ENCODE measurements around the gene ABAT. TPM values are rescaled to one million over a fixed set of nuclear protein-coding genes. Genes with fewer than 3 reads are reported as not detected.

ABAT gene
- total RNA-seq, 2 donors from 2014 or later, result 27.0 to 40.2 TPM

GRCh38 chr16:8727857-8728618 lies 53.6 kb downstream of the ABAT start:
- WGBS, 2 donors, result 66 to 68% methylated on average over 13 of the region's 13 CpGs
- no peaks in the 10 kb centered on the region for H3K9me3 ChIP-seq
- DNase-seq (no peak), ATAC-seq (no peak)
- H3K27ac ChIP-seq, result peak overlapping the region in 2 of 4 donors; percentile 1 to 84
- no peaks in the 10 kb centered on the region for H3K36me3 ChIP-seq (replicated peaks in 1 of 2; ENCODE audit: insufficient read depth in 1 of 2, low read depth in 2 of 2)
- intact Hi-C loops (cut with DNase I), result no loop called here
- no peak overlapping the region for H3K4me3 ChIP-seq
- TF ChIP-seq POLR2A (IDR thresholded peaks at IDR 0.05) (no peak), CTCF (IDR thresholded peaks at IDR 0.05) (no peak)
- peaks cover 36% of the 10 kb centered on the region for H3K4me1 ChIP-seq
- H3K27me3 ChIP-seq, result no peaks in the 10 kb centered on the region

- Histone ChIP-seq H3K27me3 (no peaks in the 10 kb centered on the region), H3K36me3 (replicated peaks in 1 of 2; ENCODE audit: insufficient read depth in 1 of 2, low read depth in 2 of 2) (no peaks in the 10 kb centered on the region), H3K4me1 (peaks cover 36% of the 10 kb centered on the region), H3K27ac (peak overlapping the region; percentile 69 to 84 (median 75)), H3K9me3 (no peaks in the 10 kb centered on the region), H3K4me3 (no peak overlapping the region)
- WGBS, 2 donors, result 45 to 49% methylated on average over 8 of the region's 8 CpGs
- intact Hi-C loops (cut with DNase I), result loop anchor here (10.0 kb wide), 1 partner anchor 45 kb away; no protein-coding TSS in a partner anchor
- ATAC-seq (peak; percentile 14), DNase-seq (no peak)
- TF ChIP-seq POLR2A (IDR thresholded peaks at IDR 0.05) (no peak), CTCF (IDR thresholded peaks at IDR 0.05) (no peak)
Measured at GRCh38 chr16:8729779-8730334, 55.4 kb downstream of the ABAT start.

GRCh38 chr16:8730335-8730915 lies 56.0 kb downstream of the ABAT start:
- no peak for TF ChIP-seq POLR2A (IDR thresholded peaks at IDR 0.05)
- TF ChIP-seq CTCF (IDR thresholded peaks at IDR 0.05), result no peak
- Histone ChIP-seq H3K4me1 (peaks cover 39% of the 10 kb centered on the region), H3K27me3 (no peaks in the 10 kb centered on the region), H3K4me3 (no peak overlapping the region), H3K27ac (peak overlapping the region; percentile 69 to 84 (median 75)), H3K36me3 (replicated peaks in 1 of 2; ENCODE audit: insufficient read depth in 1 of 2, low read depth in 2 of 2) (no peaks in the 10 kb centered on the region), H3K9me3 (no peaks in the 10 kb centered on the region)
- intact Hi-C loops (cut with DNase I), result loop anchor here (10.0 kb wide), 1 partner anchor 46 kb away; no protein-coding TSS in a partner anchor
- ATAC-seq, result peak; percentile 99
- WGBS, 2 donors, result 24 to 34% methylated on average over 8 of the region's 8 CpGs
- DNase-seq, result peak; percentile 86 to 93 (median 89)

- Histone ChIP-seq H3K27me3 (no peaks in the 10 kb centered on the region), H3K4me1 (peaks cover 52% of the 10 kb centered on the region), H3K9me3 (no peaks in the 10 kb centered on the region), H3K4me3 (no peak overlapping the region), H3K27ac (no peak overlapping the region), H3K36me3 (replicated peaks in 1 of 2; ENCODE audit: insufficient read depth in 1 of 2, low read depth in 2 of 2) (no peaks in the 10 kb centered on the region)
- 88 to 95% methylated on average over 5 of the region's 5 CpGs for WGBS, 2 donors
- intact Hi-C loops (cut with DNase I), result loop anchor here (10.0 kb wide), 1 partner anchor 49 kb away; no protein-coding TSS in a partner anchor
- ATAC-seq (no peak), DNase-seq (no peak)
- TF ChIP-seq POLR2A (IDR thresholded peaks at IDR 0.05) (no peak), CTCF (IDR thresholded peaks at IDR 0.05) (no peak)
Measured at GRCh38 chr16:8733849-8734540, 59.6 kb downstream of the ABAT start.
